CD4-positive, alpha-beta T cell treated with Interleukin-2 at 100 ng/mL for 4 hours (primary cell): ENCODE results near the gene ATP1A2.

Experiments used
- DNase-seq: peaks from one replicate; pipeline ENCODE4 v3.0.0-alpha.2; 2020; ENCODE audit warnings: low spot score

Gene ATP1A2

DNA sequence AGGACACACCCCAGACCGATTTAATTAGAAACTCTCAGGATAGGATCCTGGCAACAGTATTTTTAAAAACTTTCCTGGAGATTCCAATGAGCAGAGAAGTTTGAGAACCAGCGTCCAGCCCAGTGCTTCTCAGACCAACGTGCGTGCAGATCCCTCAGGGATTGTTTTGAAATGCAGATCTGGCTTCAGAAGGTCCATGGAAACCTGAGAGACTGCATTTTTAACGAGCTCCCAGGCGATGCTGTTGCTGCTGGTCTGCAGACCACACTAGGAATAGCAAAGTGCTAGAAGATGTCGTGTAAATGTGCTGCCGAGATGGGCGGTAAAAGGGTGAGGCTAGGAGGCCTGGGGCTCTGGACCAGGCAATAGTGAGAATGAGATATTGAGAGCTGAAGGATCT is 56.4 kb downstream of the ATP1A2 start:
- no peak for DNase-seq

DNA sequence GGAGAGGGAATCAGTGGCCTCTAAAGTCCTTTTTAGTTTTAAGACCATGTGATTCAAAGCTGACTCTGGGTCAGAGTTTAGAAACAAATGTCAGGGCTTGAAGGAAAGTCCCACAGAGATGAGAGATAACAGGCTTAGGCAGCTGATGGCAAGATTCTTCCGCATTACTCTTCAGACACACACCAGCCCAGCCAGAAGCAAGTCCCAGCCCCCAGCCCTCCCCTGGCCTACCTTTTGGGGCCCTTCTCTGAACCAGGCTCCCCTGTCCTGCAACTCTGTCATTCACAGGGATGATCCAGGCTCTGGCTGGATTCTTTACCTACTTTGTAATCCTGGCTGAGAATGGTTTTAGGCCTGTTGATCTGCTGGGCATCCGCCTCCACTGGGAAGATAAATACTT is 61.7 kb downstream of the ATP1A2 start:
- no peak for DNase-seq

DNA sequence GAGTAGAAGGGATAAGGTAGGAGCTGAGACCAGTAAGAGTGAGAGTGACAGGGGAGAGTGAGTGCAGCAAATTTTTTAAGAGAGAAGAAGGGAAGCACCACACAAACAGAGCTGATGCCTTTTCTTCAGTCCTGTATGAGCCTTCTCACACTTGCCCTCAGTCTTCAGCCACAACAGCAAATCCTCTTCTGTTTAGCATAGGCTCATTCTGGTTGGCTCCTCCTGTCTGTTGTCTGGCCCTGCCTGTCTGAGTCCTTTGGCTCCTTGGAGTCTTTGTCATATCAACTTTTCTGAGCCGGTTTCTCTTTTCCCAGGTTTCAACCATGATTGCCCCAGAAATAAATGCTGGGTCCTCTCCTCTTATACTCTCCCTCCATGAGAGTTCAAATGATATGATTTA is 62.1 kb downstream of the ATP1A2 start:
- DNase-seq: no peak

DNA sequence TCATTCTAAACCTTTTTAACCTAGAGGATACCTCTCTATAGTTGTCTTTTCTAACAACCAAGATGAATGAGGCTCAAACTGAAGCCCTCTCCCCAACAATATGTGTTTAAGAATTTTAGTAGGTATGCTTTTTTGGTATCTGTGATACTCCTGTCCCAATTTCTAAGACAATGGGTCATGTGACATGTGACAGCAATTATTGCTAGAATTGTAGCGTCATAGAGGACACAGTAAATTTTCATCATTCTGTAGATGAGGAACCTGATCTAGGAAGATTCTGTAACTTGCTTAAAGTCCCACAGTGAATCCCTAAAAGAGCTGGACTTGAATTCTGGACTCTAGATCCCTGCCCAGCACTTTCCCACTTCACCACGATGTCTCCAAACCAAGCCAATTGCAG is 63.2 kb downstream of the ATP1A2 start:
- DNase-seq: no peak

DNA sequence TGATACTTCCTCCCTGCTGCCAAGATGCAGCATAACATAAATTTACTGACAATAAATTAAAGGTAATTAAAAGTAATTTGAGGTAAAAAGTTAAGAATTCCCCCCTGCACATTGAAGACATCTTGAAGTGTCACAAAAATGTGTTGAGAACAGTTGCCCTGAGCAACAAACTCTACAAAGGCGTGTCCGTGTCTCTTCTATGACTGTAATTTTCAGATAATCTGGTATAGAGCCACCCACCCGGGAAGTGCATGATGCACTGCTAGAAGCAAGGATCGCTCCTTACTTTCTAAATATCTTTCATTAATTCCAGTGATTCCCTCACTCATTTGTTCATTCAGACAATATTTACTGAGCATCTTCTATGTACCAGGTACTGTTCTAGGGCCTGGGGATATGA is 63.8 kb downstream of the ATP1A2 start:
- no peak for DNase-seq

DNA sequence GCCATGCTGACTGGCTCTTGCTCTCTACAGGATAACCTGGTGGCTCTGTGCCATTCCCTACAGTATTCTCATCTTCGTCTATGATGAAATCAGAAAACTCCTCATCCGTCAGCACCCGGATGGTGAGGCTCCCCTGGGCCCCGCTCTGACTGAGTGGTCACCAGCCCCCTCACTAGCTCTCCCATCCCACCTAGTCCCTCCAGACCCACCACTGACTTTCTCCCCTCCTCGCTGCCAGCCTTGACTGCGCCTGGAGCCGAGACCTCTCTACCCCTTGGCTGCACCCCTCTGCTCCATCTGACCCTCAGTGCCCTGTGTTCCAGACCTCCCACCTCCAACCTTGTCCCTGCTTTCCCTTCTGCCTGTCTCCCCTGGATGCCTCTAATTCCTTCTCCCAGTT is 70.7 kb downstream of the ATP1A2 start:
- DNase-seq: no peak

DNA sequence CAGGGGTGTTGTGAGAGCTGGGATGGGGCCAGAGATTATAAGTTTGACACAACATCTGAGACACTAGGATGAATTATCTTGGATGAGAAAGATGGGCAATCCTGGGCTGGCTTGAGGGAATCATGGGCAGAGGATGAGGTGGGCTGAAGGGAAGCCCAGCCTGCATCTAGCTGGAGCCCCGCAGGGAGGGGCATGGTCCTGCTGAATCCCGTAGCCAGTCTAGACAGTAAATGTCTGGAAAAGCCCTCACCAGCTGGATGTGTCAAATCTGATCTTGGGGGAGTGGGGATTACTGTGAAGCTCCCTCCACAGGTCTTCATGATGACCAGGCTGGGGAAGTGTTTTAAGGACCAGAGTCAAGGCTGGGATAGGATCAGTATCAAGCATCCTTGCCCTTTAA is 71.2 kb downstream of the ATP1A2 start:
- DNase-seq: no peak

DNA sequence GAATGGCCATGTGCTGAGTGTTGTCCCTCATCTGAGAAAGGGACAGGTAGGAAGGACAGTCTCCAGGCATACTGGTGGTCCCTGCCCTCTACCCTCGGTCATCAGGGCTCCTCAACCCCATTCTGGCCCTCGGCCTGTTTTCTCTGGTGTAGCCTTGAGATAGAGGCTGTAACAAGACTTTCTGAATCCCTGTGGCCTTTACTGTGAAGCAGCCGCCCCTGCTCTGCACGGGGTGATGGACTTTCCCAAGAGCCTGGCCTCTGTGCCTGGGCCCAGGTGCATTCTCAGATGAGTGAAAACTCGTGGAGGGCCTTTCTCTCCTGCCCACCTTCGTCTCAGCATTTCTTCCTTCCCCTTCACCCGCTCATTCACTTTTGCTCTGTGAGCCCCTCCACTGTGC is 71.8 kb downstream of the ATP1A2 start:
- DNase-seq: no peak

DNA sequence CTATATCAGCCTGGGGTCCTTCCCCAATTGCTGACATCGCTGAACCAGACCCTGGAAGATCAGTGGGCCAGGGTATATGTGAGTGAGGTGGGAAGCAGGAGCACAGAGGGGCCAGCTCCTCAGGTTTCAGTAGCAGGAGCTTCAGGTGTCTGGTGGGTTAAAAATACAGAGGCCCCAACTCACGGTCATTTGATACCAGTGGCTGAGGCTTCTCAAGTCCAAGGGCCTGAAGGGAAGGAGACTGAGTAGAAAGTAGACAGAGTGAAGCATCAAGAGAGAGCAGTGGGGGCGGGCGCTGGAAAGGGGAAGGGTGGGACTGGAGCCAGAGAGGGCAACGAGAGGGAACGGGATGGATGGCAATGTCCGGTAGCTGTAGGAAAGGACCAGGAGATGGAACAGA is 72.8 kb downstream of the ATP1A2 start:
- no peak for DNase-seq

DNA sequence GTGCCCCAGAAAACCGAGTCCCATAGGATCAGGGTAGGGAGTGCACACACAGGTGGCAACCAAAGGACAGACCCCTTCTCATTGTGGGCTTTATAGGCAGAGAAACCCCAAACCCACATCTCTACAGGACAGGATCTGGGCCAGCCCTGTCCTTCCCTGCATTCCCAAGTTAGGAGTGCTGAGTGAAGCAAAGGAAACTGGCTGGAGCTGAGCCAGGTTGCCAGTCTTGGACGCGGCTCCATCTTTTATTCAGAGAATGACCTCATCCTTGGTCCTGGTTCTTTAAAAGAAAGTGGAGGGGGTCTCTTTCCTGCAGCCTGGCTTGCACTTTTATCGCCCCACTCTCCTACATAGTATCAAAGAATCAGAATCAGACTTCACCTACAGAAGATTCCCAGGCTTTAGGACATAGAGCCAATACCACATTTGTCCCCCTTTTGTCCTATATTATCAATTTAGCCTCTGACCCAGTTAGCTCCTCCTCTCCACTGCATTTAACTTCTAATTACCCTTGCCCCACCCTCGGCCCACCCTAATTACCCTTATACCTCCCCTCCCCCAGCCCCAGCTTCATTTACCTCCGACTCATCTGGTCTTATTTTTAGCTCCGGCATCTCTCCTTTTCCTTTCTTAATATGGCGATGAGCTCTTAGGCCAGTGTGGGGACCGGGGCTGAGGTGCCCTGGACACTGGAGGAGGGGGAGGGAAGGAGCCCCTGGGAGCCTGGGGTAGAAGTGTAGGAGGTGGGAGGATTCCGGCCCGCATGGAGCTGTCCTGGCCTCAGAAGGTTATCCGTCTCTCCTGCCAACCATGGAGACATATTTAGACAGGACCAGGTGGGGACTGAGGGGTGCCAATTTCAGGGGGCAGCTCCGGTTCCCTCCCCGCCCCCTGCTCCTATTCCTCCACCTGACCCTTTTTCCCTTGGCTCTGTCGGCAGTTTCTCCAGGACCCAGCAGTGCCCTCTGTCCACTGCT is 74.4 kb downstream of the ATP1A2 start, which contains the start of gene CASQ1:
Gene CASQ1 (plus strand): TSS at position 927 of the 977 bp plus-strand sequence. CDS start 177 bp downstream, outside the sequence.
- no peak for DNase-seq

DNA sequence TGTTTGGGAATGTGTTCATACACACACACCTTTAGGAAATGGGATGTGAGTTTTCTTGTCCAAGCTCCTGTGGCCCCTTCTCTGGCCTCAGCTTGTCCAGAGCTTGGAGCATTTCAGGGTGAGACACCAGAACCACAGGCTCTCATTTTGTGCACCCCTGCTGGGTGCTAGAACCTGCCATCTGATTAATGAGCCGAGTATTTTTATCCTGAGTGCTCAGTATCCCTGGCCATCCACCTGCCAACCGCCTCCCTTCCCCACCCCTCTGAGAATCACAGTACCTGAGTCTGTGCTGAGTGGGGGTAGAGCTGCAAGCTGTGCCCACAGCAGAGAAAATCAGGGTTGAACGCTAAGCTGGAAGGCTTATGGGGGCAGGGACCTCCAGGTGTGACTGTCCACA is 76.2 kb downstream of the ATP1A2 start:
- no peak for DNase-seq

DNA sequence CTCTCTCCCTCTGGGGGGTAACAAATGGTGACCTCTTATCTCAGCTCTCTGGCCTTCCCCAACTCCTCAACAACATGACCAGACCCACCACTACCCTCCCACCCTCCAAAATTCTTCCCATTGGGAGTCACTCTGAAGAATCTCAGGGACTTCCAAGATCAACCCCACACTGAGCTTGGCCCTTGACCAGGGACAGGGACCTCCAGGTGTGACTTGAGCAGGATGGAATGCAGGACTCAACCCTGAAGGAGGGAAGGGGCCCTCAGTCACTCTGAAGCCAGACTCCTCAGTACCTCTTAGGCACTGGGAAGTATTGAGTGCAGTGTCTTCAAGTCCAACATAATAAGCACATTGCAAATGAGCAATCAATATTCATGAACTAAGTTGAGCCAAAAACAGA is 76.7 kb downstream of the ATP1A2 start:
- DNase-seq: no peak
